Astrocyte (in vitro differentiated cells and primary cell): ENCODE measurements around the gene KCNQ1. TPM values are rescaled to one million over a fixed set of nuclear protein-coding genes. Genes with fewer than 3 reads are reported as not detected.

Experiments used
- DNase-seq: peaks from one replicate; pipeline ENCODE4 v3.0.0-alpha.2; 2010; ENCODE audit warnings: low read depth
- FAIRE-seq: peaks from 2 replicates; lab custom pipeline; 2011; peaks lifted over from hg19 to GRCh38; lab: Jason Lieb, UNC
- H2AFZ ChIP-seq: 2 replicates; pipeline ENCODE4 v1.6.0; 2012; ENCODE audit warnings: low read depth, low read length, inconsistent platforms
- H3K27ac ChIP-seq: 2 replicates; pipeline ENCODE4 v1.5.1; 2011; ENCODE audit warnings: low read depth, low read length, inconsistent platforms
- H3K27me3 ChIP-seq: 2 replicates; pipeline ENCODE4 v1.6.0; 2011; ENCODE audit warnings: low read length, inconsistent platforms; ENCODE audit not compliant: insufficient read depth
- H3K36me3 ChIP-seq: 2 replicates; pipeline ENCODE4 v1.5.1; 2011; ENCODE audit warnings: low read length, inconsistent platforms; ENCODE audit not compliant: insufficient read depth
- H3K4me1 ChIP-seq: 2 replicates; pipeline ENCODE4 v1.5.1; 2011; ENCODE audit warnings: low read length, inconsistent platforms; ENCODE audit not compliant: insufficient read depth
- H3K4me2 ChIP-seq: 2 replicates; pipeline ENCODE4 v1.6.0; 2012; ENCODE audit warnings: low read length, inconsistent platforms
- H3K4me3 ChIP-seq: 2 replicates; pipeline ENCODE4 v1.5.1; 2011; ENCODE audit warnings: low read depth, mild to moderate bottlenecking, low read length, inconsistent platforms; ENCODE audit not compliant: insufficient read depth
- H3K79me2 ChIP-seq: 2 replicates; pipeline ENCODE4 v1.6.0; 2012; ENCODE audit warnings: mild to moderate bottlenecking, low read length, inconsistent platforms; ENCODE audit not compliant: insufficient read depth
- H3K9ac ChIP-seq: 2 replicates; pipeline ENCODE4 v1.6.0; 2012; ENCODE audit warnings: mild to moderate bottlenecking, low read length, inconsistent platforms
- H3K9me3 ChIP-seq: 2 replicates; pipeline ENCODE4 v1.5.1; 2012; ENCODE audit warnings: low read depth, mild to moderate bottlenecking, low read length, inconsistent platforms; ENCODE audit not compliant: insufficient read depth
- H4K20me1 ChIP-seq: 2 replicates; pipeline ENCODE4 v1.6.0; 2012; ENCODE audit warnings: low read length, inconsistent platforms; ENCODE audit not compliant: insufficient read depth
- H3K27ac Mint-ChIP-seq: one replicate; pipeline ENCODE4 v1.8.0; 2021; ENCODE audit warnings: mild to moderate bottlenecking, mixed read lengths; ENCODE audit not compliant: unreplicated experiment
- H3K27me3 Mint-ChIP-seq: one replicate; pipeline ENCODE4 v1.8.0; 2021; ENCODE audit warnings: low read depth, mixed read lengths; ENCODE audit not compliant: unreplicated experiment
- H3K36me3 Mint-ChIP-seq: one replicate; pipeline ENCODE4 v1.8.0; 2021; ENCODE audit warnings: low read depth, mixed read lengths; ENCODE audit not compliant: unreplicated experiment
- H3K4me1 Mint-ChIP-seq: one replicate; pipeline ENCODE4 v1.8.0; 2021; ENCODE audit warnings: low read depth, mixed read lengths; ENCODE audit not compliant: unreplicated experiment
- H3K4me3 Mint-ChIP-seq: one replicate; pipeline ENCODE4 v1.8.0; 2021; ENCODE audit warnings: mild to moderate bottlenecking, moderate library complexity, mixed read lengths; ENCODE audit not compliant: unreplicated experiment
- H3K9me3 Mint-ChIP-seq: one replicate; pipeline ENCODE4 v1.8.0; 2021; ENCODE audit warnings: mild to moderate bottlenecking, mixed read lengths; ENCODE audit not compliant: unreplicated experiment
- CTCF ChIP-seq: IDR thresholded peaks from 2 replicates; pipeline ENCODE4 v1.5.1; 2011; ENCODE audit warnings: low read depth, mild to moderate bottlenecking, inconsistent platforms, low read length, moderate library complexity; ENCODE audit not compliant: insufficient read depth
- EZH2 ChIP-seq: IDR thresholded peaks from 2 replicates; pipeline ENCODE4 v1.6.1; 2012; ENCODE audit warnings: mild to moderate bottlenecking, low read length, inconsistent platforms; ENCODE audit not compliant: insufficient read depth
- total RNA-seq: library from RNA; stranded (reverse); gene quantifications from 2 replicates; pipeline ENCODE4 v1.2.1, GENCODE V29; 2021

KCNQ1 gene
- total RNA-seq, 1 donor from 2014 or later, result not detected

GRCh38 chr11:2526808-2527381 is 82.1 kb downstream of the KCNQ1 start:
- no peak for FAIRE-seq
- Histone ChIP-seq H3K4me3 (no peak overlapping the region), H3K4me1 (no peaks in the 10 kb centered on the region), H4K20me1 (peaks cover 4% of the 10 kb centered on the region), H3K27ac (no peak overlapping the region), H3K79me2 (no peaks in the 10 kb centered on the region), H3K27me3 (peaks cover 15% of the 10 kb centered on the region), H2AFZ (no peak overlapping the region), H3K9ac (no peak overlapping the region), H3K4me2 (no peak overlapping the region), H3K36me3 (no peaks in the 10 kb centered on the region), H3K9me3 (no peaks in the 10 kb centered on the region)
- Mint-ChIP-seq H3K27ac (no peak overlapping the region), H3K27me3 (peaks cover 53% of the 10 kb centered on the region), H3K9me3 (no peaks in the 10 kb centered on the region), H3K4me3 (no peak overlapping the region), H3K4me1 (no peaks in the 10 kb centered on the region), H3K36me3 (no peaks in the 10 kb centered on the region)
- no peak for DNase-seq
- no peak for TF ChIP-seq CTCF
- TF ChIP-seq EZH2, result no peak

GRCh38 chr11:2527621-2528291 is 82.9 kb downstream of the KCNQ1 start:
- Histone ChIP-seq H3K4me1 (peaks cover 2% of the 10 kb centered on the region), H3K4me3 (no peak overlapping the region), H4K20me1 (peaks cover 10% of the 10 kb centered on the region), H3K79me2 (no peaks in the 10 kb centered on the region), H3K27me3 (peaks cover 15% of the 10 kb centered on the region), H2AFZ (no peak overlapping the region), H3K36me3 (no peaks in the 10 kb centered on the region), H3K4me2 (no peak overlapping the region), H3K9ac (no peak overlapping the region), H3K27ac (no peak overlapping the region), H3K9me3 (no peaks in the 10 kb centered on the region)
- TF ChIP-seq CTCF (no peak), EZH2 (no peak)
- Mint-ChIP-seq H3K4me1 (peaks cover 2% of the 10 kb centered on the region), H3K27ac (no peak overlapping the region), H3K36me3 (no peaks in the 10 kb centered on the region), H3K4me3 (no peak overlapping the region), H3K27me3 (peaks cover 58% of the 10 kb centered on the region), H3K9me3 (peaks cover 1% of the 10 kb centered on the region)
- FAIRE-seq (no peak), DNase-seq (no peak)
